Gastrocnemius medialis (tissue), 4 donors: ENCODE results near the gene VPS18. TPM values are rescaled to one million over a fixed set of nuclear protein-coding genes. Genes with fewer than 3 reads are reported as not detected.

Experiments used
- ATAC-seq, 2 donors: fragments of 150-250 bp; one replicate each; pipeline ENCODE4 v1.9.1; 2016
- DNase-seq, 2 donors: peaks; one replicate each; pipeline ENCODE4 v3.0.0-alpha.2; 2019
- H3K27ac ChIP-seq, 4 donors: fragments of 200-600 bp; sonication (generic); 1 replicate in 1 of 4; 2 replicates in 3 of 4; pipeline ENCODE4 v1.5.1; 2016 to 2018; ENCODE audit warnings: mild to moderate bottlenecking in 2 of 4, moderate library complexity in 1 of 4
- H3K27me3 ChIP-seq, 3 donors: fragments of 200-600 bp; sonication (generic) in 2 of 3; 1 replicate in 1 of 3; 2 replicates in 2 of 3; pipeline versions ENCODE4 v1.5.1 to v1.6.0; 2016 to 2019; ENCODE audit warnings: mild to moderate bottlenecking in 1 of 3, moderate library complexity in 1 of 3
- H3K36me3 ChIP-seq, 2 donors: fragments of 200-600 bp; sonication (generic) in 1 of 2; one replicate each; pipeline ENCODE4 v1.5.1; 2017 to 2018
- H3K4me1 ChIP-seq, 2 donors: fragments of 200-600 bp; sonication (generic) in 1 of 2; one replicate each; pipeline ENCODE4 v1.5.1; 2016 to 2017; ENCODE audit warnings: mild to moderate bottlenecking in 2 of 2
- H3K4me3 ChIP-seq, 4 donors: fragments of 200-600 bp; sonication (generic) in 3 of 4; 1 replicate in 1 of 4; 2 replicates in 3 of 4; pipeline ENCODE4 v1.5.1; 2016 to 2019; ENCODE audit warnings: mild to moderate bottlenecking in 2 of 4
- H3K9me3 ChIP-seq, 3 donors: fragments of 200-600 bp; sonication (generic) in 2 of 3; 1 replicate in 1 of 3; 2 replicates in 2 of 3; pipeline ENCODE4 v1.5.1; 2016 to 2019
- POLR2A ChIP-seq, 2 donors: fragments of 450-650 bp; IDR thresholded peaks; one replicate each; pipeline ENCODE4 v1.6.1; 2017; ENCODE audit warnings: antibody characterized with exemption in 2 of 2, mild to moderate bottlenecking in 2 of 2, moderate library complexity in 2 of 2
- in situ Hi-C, 4 donors: fragments of 200-750 bp; cut with MboI; loops; one replicate each; pipeline versions ENCODE4 v1.15.0 to v1.8.0; 2017; ENCODE audit warnings: low sequenced_read_pairs in 4 of 4
- intact Hi-C: fragments of 100-400 bp; cut with DNase I; formaldehyde crosslinking; loops from one replicate; pipeline ENCODE4 v1.15.1; 2023; ENCODE audit warnings: low total_unique reads
- total RNA-seq, 4 donors: library from RNA; depleted of rRNA; stranded (reverse); fragments of >200 nt; gene quantifications; one replicate each; pipeline versions ENCODE4 v1.1.0 to v1.2.3, GENCODE V29; 2016
- TF ChIP-seq, protein P1 (sequence below), 5 experiments: fragments of 450-650 bp in 3 of 5; fragments of 200-600 bp in 2 of 5; sonication (generic) in 2 of 5; IDR thresholded peaks in 4 of 5; conservative IDR thresholded peaks in 1 of 5; 1 replicate in 4 of 5; 2 replicates in 1 of 5; pipeline ENCODE4 v1.5.1; 2016 to 2019; ENCODE audit warnings: antibody characterized with exemption in 5 of 5, mild to moderate bottlenecking in 3 of 5, moderate library complexity in 3 of 5

The VPS18 gene
- total RNA-seq, 4 donors from 2014 or later, result 18.5 to 26.1 (median 19.3) TPM

DNA sequence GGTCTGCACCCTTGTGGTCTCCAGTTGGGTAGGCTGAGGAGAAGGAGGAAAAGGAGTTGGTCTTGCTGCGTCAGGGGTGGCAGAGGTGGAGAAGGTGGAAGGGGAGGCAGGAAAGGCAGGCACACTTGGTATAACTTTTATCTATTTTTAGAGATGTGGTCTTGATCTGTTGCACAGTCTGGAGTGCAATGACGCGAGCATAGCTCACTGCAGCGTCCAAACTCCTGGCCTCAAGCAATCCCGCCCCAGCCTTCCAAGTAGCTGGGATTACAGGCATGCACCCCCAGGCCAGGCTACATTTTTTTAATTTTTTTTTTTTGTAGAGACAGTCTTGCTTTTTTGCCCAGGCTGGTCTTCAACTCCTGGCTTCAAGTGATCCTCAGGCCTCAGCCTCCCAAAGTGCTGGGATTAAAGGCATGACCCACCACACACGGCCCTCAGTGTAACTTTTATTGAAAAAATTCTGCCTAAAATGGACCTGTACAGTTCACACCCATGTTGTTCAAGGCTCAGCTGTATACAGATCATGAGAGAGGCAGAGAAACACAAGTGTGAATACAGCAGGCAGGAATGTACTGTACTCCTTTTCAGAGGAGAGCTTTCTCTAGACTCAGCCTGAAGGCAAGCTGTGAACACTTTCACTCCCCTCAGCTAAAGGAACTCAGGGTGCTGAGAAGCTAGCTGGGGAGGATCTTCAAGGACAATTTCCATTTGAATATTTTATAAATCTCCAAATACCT lies 18.1 kb upstream of the VPS18 start:
- intact Hi-C loops, result no loop called here
- H3K4me1 ChIP-seq, result no peaks in the 10 kb centered on the region
- no peaks in the 10 kb centered on the region for H3K9me3 ChIP-seq
- peaks cover 0 to 11% (median 11%) of the 10 kb centered on the region in 3 donors for H3K27me3 ChIP-seq
- no peak overlapping the region for H3K27ac ChIP-seq
- H3K4me3 ChIP-seq, result no peak overlapping the region
- DNase-seq, result no peak
- TF ChIP-seq POLR2A (IDR thresholded peaks at IDR 0.05), result no peak
- TF ChIP-seq, protein P1, sequence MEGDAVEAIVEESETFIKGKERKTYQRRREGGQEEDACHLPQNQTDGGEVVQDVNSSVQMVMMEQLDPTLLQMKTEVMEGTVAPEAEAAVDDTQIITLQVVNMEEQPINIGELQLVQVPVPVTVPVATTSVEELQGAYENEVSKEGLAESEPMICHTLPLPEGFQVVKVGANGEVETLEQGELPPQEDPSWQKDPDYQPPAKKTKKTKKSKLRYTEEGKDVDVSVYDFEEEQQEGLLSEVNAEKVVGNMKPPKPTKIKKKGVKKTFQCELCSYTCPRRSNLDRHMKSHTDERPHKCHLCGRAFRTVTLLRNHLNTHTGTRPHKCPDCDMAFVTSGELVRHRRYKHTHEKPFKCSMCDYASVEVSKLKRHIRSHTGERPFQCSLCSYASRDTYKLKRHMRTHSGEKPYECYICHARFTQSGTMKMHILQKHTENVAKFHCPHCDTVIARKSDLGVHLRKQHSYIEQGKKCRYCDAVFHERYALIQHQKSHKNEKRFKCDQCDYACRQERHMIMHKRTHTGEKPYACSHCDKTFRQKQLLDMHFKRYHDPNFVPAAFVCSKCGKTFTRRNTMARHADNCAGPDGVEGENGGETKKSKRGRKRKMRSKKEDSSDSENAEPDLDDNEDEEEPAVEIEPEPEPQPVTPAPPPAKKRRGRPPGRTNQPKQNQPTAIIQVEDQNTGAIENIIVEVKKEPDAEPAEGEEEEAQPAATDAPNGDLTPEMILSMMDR (IDR thresholded peaks at IDR 0.05 in 4 of 5, conservative IDR thresholded peaks at IDR 0.05 in 1 of 5), result no peak
- ATAC-seq, result no peak
- in situ Hi-C loops, result loop anchor here in 1 of 4 donors (25.0 kb wide), 1 partner anchor 364 kb away; no protein-coding TSS in a partner anchor
- no peaks in the 10 kb centered on the region for H3K36me3 ChIP-seq

GRCh38 chr15:40877694-40878093 lies 16.6 kb upstream of the VPS18 start:
- ATAC-seq, result no peak
- in situ Hi-C loops, result loop anchor here in 1 of 4 donors (25.0 kb wide), 1 partner anchor 365 kb away; no protein-coding TSS in a partner anchor
- H3K9me3 ChIP-seq, result no peaks in the 10 kb centered on the region

GRCh38 chr15:40878785-40879184 lies 15.5 kb upstream of the VPS18 start:
- no peak for TF ChIP-seq POLR2A (IDR thresholded peaks at IDR 0.05)
- TF ChIP-seq, protein P1 (IDR thresholded peaks at IDR 0.05 in 4 of 5, conservative IDR thresholded peaks at IDR 0.05 in 1 of 5), result no peak
- no peaks in the 10 kb centered on the region for H3K36me3 ChIP-seq
- in situ Hi-C loops (loop anchor here in 1 of 4 donors (25.0 kb wide), 1 partner anchor 366 kb away; no protein-coding TSS in a partner anchor), intact Hi-C loops (no loop called here)
- no peak overlapping the region for H3K4me3 ChIP-seq
- ATAC-seq, result no peak
- no peaks in the 10 kb centered on the region for H3K27me3 ChIP-seq
- no peaks in the 10 kb centered on the region for H3K4me1 ChIP-seq
- H3K27ac ChIP-seq, result no peak overlapping the region
- DNase-seq, result no peak
- H3K9me3 ChIP-seq, result no peaks in the 10 kb centered on the region

More at GRCh38 chr15:40877694-40878093, 16.6 kb upstream of the VPS18 start:
- peaks cover 0 to 8% (median 6%) of the 10 kb centered on the region in 3 donors for H3K27me3 ChIP-seq
- no peaks in the 10 kb centered on the region for H3K4me1 ChIP-seq
- H3K4me3 ChIP-seq, result no peak overlapping the region
- TF ChIP-seq POLR2A (IDR thresholded peaks at IDR 0.05), result no peak
- TF ChIP-seq, protein P1 (IDR thresholded peaks at IDR 0.05 in 4 of 5, conservative IDR thresholded peaks at IDR 0.05 in 1 of 5), result no peak
- DNase-seq, result no peak
- no peak overlapping the region for H3K27ac ChIP-seq
- intact Hi-C loops, result no loop called here
- H3K36me3 ChIP-seq, result no peaks in the 10 kb centered on the region

GRCh38 chr15:40879609-40880008 lies 14.6 kb upstream of the VPS18 start:
- intact Hi-C loops (no loop called here), in situ Hi-C loops (loop anchor here in 1 of 4 donors (25.0 kb wide), 1 partner anchor 367 kb away; no protein-coding TSS in a partner anchor)
- H3K9me3 ChIP-seq, result no peaks in the 10 kb centered on the region
- H3K4me1 ChIP-seq, result no peaks in the 10 kb centered on the region
- no peaks in the 10 kb centered on the region for H3K36me3 ChIP-seq
- ATAC-seq, result no peak
- H3K4me3 ChIP-seq, result no peak overlapping the region
- TF ChIP-seq, protein P1 (IDR thresholded peaks at IDR 0.05 in 4 of 5, conservative IDR thresholded peaks at IDR 0.05 in 1 of 5), result no peak
- no peak for TF ChIP-seq POLR2A (IDR thresholded peaks at IDR 0.05)
- no peak overlapping the region for H3K27ac ChIP-seq
- no peak for DNase-seq
- H3K27me3 ChIP-seq, result no peaks in the 10 kb centered on the region
